ENCODE measurements around the gene BRSK2.

- no peak for TF ChIP-seq CTCF (conservative IDR thresholded peaks at IDR 0.05 in 1 of 2, IDR thresholded peaks at IDR 0.05 in 1 of 2; ENCODE audit: low read depth in 1 of 2, low read length in 2 of 2)
- no peak for TF ChIP-seq EZH2 (IDR thresholded peaks at IDR 0.05; ENCODE audit: low read length, missing control alignments)
Measured at GRCh38 chr11:1419811-1420210, 30.1 kb downstream of the BRSK2 start.
